Measurements from ENCODE around the gene SMARCA2.
"Not testable (repeated sequence)": the region's sequence is repeated elsewhere in the genome, so short reads cannot be mapped to it uniquely, and the experiment has no call there.

The SMARCA2 gene

GRCh38 chr9:2142212-2142611 lies 127.1 kb downstream of the SMARCA2 start:
- H3K4me3 ChIP-seq (replicated peaks in 1 of 2; ENCODE audit: low read depth in 2 of 2, low read length in 2 of 2) = no peak overlapping the region
- DNase-seq (ENCODE audit: low read depth in 2 of 2) = no peak
- TF ChIP-seq CTCF (IDR thresholded peaks at IDR 0.05; ENCODE audit: low read depth, low read length) = no peak

GRCh38 chr9:2144619-2145018 lies 129.5 kb downstream of the SMARCA2 start:
- DNase-seq (ENCODE audit: low read depth in 2 of 2) = no peak
- no peak for TF ChIP-seq CTCF (IDR thresholded peaks at IDR 0.05; ENCODE audit: low read depth, low read length)
- H3K4me3 ChIP-seq (replicated peaks in 1 of 2; ENCODE audit: low read depth in 2 of 2, low read length in 2 of 2) = no peak overlapping the region

GRCh38 chr9:2145746-2146145 lies 130.6 kb downstream of the SMARCA2 start:
- no peak overlapping the region for H3K4me3 ChIP-seq (replicated peaks in 1 of 2; ENCODE audit: low read depth in 2 of 2, low read length in 2 of 2)
- DNase-seq (ENCODE audit: low read depth in 2 of 2) = no peak
- TF ChIP-seq CTCF (IDR thresholded peaks at IDR 0.05; ENCODE audit: low read depth, low read length) = no peak

- peak in 1 of 2 donors; percentile 6 for DNase-seq (ENCODE audit: low read depth in 2 of 2)
- not testable (repeated sequence) for H3K4me3 ChIP-seq (replicated peaks in 1 of 2; ENCODE audit: low read depth in 2 of 2, low read length in 2 of 2)
These were observed 131.6 kb downstream of the SMARCA2 start for GRCh38 chr9:2146700-2147099.

GRCh38 chr9:2150338-2150737 lies 135.2 kb downstream of the SMARCA2 start:
- TF ChIP-seq CTCF (IDR thresholded peaks at IDR 0.05; ENCODE audit: low read depth, low read length) = no peak
- H3K4me3 ChIP-seq (replicated peaks in 1 of 2; ENCODE audit: low read depth in 2 of 2, low read length in 2 of 2) = no peak overlapping the region
- no peak for DNase-seq (ENCODE audit: low read depth in 2 of 2)

- no peak for TF ChIP-seq CTCF (IDR thresholded peaks at IDR 0.05; ENCODE audit: low read depth, low read length)
- no peak for DNase-seq (ENCODE audit: low read depth in 2 of 2)
- no peak overlapping the region for H3K4me3 ChIP-seq (replicated peaks in 1 of 2; ENCODE audit: low read depth in 2 of 2, low read length in 2 of 2)
These were observed 136.0 kb downstream of the SMARCA2 start for GRCh38 chr9:2151171-2151570.

GRCh38 chr9:2152966-2153629 lies 138.0 kb downstream of the SMARCA2 start:
- no peak for DNase-seq (ENCODE audit: low read depth in 2 of 2)
- no peak overlapping the region for H3K4me3 ChIP-seq (replicated peaks in 1 of 2; ENCODE audit: low read depth in 2 of 2, low read length in 2 of 2)
- TF ChIP-seq CTCF (IDR thresholded peaks at IDR 0.05; ENCODE audit: low read depth, low read length) = no peak
